Amniotic epithelial cell (primary cell): ENCODE data around the gene ADAM15.
A peak's percentile ranks its signal among the peaks of the same experiment; 100 is the strongest.

Experiments
- DNase-seq: peaks from one replicate; pipeline ENCODE4 v3.0.0-alpha.2; 2010; ENCODE audit warnings: low read depth

ADAM15 gene, protein sequence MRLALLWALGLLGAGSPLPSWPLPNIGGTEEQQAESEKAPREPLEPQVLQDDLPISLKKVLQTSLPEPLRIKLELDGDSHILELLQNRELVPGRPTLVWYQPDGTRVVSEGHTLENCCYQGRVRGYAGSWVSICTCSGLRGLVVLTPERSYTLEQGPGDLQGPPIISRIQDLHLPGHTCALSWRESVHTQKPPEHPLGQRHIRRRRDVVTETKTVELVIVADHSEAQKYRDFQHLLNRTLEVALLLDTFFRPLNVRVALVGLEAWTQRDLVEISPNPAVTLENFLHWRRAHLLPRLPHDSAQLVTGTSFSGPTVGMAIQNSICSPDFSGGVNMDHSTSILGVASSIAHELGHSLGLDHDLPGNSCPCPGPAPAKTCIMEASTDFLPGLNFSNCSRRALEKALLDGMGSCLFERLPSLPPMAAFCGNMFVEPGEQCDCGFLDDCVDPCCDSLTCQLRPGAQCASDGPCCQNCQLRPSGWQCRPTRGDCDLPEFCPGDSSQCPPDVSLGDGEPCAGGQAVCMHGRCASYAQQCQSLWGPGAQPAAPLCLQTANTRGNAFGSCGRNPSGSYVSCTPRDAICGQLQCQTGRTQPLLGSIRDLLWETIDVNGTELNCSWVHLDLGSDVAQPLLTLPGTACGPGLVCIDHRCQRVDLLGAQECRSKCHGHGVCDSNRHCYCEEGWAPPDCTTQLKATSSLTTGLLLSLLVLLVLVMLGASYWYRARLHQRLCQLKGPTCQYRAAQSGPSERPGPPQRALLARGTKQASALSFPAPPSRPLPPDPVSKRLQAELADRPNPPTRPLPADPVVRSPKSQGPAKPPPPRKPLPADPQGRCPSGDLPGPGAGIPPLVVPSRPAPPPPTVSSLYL

GRCh38 chr1:155050560-155051341 lies at the start of gene ADAM15:
Gene ADAM15, plus strand, starts transcription at chr1:155051316. Its CDS starts 71 bp downstream, at chr1:155051387.
- peak; percentile 46 for DNase-seq

GRCh38 chr1:155001425-155001674 lies 49.8 kb upstream of the ADAM15 start:
- DNase-seq = no peak

GRCh38 chr1:155001675-155002463 lies 49.2 kb upstream of the ADAM15 start:
- DNase-seq = peak; percentile 98

- DNase-seq = no peak
These were observed 48.5 kb upstream of the ADAM15 start, which contains the start of gene ZBTB7B for GRCh38 chr1:155002464-155003226. Gene ZBTB7B, plus strand, starts transcription at chr1:155002802. Its CDS starts 11,859 bp downstream, at chr1:155014661.

- DNase-seq = no peak
These were observed 47.8 kb upstream of the ADAM15 start for GRCh38 chr1:155003227-155003765.

GRCh38 chr1:155003766-155004351 lies 47.3 kb upstream of the ADAM15 start:
- peak; percentile 52 for DNase-seq

DNA sequence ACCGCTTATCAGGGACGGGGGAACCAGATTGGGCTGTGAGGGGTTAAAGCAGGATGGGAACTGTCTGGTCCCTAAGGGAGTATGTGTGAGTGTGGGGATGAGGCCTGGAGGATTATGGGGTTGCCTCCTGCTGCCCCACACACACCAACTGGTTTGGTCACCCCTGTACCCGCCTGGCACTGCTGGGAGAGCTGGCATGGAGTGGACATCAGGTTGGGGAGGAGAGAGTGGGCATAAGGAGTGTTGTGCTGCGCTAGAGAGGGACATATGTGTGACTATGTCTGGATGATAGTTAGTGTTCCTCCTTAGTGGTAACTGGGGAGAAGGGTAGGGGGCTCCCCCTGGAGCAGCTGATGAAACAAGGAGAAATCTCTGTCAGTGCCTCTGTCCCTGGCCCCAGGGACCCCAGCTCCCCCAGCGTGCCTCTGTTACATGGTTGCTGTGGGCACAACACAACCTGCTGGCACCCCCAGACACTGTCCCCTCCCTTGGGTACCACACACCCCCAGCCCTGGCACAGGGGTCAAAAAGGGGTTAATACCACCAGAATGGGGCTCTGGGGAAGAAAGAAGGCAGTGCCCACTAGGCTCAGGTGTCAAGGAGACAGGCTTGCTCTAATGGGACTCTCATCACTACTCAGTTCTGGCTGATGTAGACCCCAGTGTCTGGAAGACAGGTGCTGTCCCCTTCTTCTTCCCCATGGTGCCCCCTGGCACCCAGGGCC lies 46.6 kb upstream of the ADAM15 start:
- DNase-seq = no peak

DNA sequence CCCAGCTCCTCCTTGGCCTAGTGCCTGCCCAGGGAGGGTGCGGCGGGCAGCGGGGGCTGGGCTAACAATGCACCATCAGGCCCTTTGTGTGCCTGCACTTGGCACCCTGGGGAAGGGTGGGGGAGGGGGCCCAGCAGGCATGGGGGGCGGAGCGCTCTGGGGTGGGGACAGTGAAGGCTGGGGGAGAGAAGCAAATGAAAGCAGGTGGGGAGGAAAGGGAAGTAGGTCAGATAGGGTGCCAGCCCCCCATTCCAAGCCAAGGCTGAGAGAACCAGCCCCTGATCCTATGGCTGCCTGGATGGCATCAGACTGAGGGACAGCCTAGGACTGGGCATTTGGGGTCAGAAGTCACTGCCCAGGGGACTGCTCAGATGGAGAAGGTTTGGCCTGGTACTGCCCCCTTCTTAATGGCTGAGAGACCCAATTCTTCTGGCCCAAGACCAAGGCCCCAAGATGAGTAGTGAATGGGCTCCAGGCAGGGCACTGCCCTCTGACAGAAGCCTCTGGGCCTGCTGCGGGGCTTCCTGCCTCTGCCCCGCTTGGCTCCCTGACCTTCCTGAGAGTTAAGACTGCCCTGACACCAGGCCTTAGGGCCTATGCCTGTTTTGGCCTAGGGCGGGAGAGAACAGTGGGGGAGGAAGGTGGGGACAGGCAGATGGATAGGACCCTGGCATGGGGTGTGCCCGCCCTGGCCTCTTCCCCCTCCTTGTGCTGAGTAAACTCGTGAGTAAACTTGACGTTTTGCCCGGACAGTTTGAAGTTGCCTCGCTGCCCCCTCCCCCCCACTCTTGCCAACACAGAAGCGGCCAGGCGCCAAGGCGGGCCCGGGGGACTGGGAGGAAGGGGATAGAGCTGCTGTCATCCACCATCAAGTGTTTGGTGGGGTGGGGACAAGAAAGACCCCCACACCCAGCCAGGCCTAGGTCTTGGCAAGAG lies 45.8 kb upstream of the ADAM15 start:
- no peak for DNase-seq

- no peak for DNase-seq
These were observed 44.5 kb upstream of the ADAM15 start for GRCh38 chr1:155006601-155007101.

DNA sequence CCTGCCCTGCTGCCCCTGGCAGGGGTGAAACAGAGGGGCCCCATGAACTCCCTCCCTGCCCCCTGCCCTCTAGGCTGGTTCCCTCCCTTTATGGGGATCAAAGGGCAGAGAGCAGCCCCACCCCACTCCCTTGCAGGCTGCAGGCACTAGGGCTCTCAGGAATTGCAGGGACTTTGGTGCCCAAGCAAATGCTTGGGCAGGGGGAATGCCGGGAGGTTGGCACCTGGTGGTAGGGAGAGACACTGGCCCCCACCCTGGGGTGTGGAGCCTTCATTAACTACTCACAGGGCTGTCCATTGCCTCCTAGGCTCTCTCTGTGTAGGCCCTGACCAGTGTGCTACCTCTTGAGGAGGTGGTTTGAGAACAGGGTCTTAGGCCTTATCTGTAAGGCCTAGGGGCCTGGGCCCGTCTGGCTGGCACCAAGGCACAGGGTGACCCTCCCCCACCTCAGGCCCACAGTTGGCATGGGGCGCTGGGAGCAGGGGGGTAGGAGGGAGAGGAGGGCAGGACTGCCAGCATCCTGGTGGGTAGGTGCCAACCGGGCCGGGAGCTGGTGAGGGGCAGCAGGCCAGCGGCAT lies 43.8 kb upstream of the ADAM15 start:
- DNase-seq = no peak

GRCh38 chr1:155008015-155008941 lies 42.8 kb upstream of the ADAM15 start:
- DNase-seq = no peak

GRCh38 chr1:155009221-155009711 lies 41.9 kb upstream of the ADAM15 start:
- DNase-seq = no peak

DNA sequence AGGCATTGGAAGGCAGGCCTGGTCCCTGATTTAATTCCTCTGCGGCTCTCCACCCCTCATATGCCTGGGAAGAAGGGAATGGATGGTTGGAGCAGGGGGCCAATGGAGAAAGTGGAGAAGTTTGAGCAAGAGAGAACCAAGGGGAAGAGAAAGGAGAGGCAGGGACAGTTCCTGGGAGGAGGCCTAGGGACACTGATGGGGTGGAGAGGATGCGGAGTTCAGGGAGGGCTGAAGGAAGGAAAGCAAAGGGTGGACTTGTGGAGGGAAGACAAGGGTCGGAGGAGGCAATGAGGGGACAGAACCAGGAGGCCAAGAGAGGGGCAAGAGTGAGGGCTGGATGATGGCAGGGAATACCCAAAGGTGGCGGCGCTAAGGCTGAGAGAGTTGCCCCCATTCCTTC lies 41.4 kb upstream of the ADAM15 start:
- no peak for DNase-seq

DNA sequence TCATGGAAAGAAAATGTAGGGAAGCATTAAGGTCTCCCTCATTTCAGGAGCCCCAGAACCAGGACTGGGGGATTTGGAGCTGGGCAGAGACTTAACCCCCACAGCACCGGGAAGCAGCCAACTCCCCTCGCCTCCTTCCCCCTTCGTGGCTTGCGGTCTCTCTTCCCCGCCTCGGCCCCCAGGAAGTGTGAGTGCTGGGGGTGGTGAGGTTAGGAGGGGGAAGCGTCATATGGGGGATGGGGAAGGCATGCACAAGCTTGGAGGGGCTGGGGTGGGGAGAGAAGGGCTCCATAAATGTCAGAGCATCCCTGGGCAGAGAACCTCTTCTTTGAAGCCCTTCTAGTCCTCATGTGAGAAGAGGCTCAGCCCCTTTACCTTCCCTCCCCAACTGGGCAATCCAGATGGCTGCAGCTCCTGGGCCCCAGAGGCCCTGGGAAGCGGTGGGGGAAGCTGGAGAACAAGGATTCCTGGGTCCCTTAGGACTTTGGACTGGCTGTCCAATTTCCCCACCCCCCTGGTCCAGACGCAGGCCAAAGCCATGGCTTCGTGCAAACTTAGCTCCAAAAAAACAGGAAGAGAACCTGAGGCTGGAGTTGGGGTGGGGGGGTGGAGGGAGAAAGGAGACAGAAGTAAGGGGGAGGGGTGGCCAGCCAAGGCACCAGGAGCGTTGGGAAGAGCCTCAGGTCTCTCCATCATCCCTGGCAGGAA lies 40.8 kb upstream of the ADAM15 start:
- no peak for DNase-seq

GRCh38 chr1:155011004-155011416 lies 40.1 kb upstream of the ADAM15 start:
- no peak for DNase-seq
